ENCODE results near the gene DTX2. TPM values are rescaled to one million over a fixed set of nuclear protein-coding genes. Genes with fewer than 3 reads are reported as not detected.
"Not testable (repeated sequence)": the region's sequence is repeated elsewhere in the genome, so short reads cannot be mapped to it uniquely, and the experiment has no call there.

DTX2 gene
- total and polyA plus RNA-seq, 8 donors, result 20.0 to 252 (median 41.9) TPM

DNA sequence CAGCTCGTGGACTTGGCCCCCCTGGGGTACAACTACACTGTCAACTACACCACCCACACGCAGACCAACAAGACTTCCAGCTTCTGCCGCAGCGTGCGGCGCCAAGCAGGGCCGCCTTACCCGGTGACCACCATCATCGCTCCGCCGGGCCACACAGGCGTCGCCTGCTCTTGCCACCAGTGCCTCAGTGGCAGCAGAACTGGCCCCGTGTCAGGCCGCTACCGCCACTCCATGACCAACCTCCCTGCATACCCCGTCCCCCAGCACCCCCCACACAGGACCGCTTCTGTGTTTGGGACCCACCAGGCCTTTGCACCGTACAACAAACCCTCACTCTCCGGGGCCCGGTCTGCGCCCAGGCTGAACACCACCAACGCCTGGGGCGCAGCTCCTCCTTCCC lies 21.2 kb downstream of the DTX2 start:
- H3K4me3 ChIP-seq; H3K9me3 ChIP-seq; H3K4me1 ChIP-seq; H3K27me3 ChIP-seq; H3K27ac ChIP-seq; DNase-seq; intact Hi-C loops (cut with DNase I; ENCODE audit: low total_unique reads): not testable (repeated sequence)
- 94 to 96% (median 95%) methylated on average over 23 to 24 of the region's 24 CpGs for WGBS, 5 donors
- H3K36me3 ChIP-seq, result peaks cover 12 to 48% (median 32%) of the 10 kb centered on the region in 4 donors

DNA sequence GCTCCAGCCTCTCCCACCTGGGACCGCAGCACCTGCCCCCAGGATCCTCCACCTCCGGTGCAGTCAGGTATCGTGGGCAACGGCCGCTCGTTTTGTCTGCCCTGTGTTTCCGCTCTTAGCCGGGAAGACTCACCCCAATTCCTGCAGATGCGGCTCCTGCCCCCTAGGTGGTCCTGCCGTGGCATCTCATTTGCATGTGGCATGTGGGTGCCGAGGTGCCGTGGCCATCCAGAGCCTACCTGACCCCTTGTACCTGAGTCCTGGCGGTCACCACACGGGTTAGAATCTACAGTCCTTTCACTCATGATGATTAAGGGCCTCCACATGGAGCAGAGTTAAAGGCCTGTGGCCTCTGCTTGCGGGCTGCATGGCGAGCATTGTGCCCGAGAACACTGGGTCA lies 21.6 kb downstream of the DTX2 start:
- DNase-seq; intact Hi-C loops (cut with DNase I; ENCODE audit: low total_unique reads); H3K27ac ChIP-seq; H3K9me3 ChIP-seq; H3K4me3 ChIP-seq; H3K27me3 ChIP-seq; H3K4me1 ChIP-seq: not testable (repeated sequence)
- WGBS, 5 donors, result 90 to 97% (median 92%) methylated on average over 8 to 17 of the region's 17 CpGs
- peaks cover 12 to 48% (median 32%) of the 10 kb centered on the region in 4 donors for H3K36me3 ChIP-seq

DNA sequence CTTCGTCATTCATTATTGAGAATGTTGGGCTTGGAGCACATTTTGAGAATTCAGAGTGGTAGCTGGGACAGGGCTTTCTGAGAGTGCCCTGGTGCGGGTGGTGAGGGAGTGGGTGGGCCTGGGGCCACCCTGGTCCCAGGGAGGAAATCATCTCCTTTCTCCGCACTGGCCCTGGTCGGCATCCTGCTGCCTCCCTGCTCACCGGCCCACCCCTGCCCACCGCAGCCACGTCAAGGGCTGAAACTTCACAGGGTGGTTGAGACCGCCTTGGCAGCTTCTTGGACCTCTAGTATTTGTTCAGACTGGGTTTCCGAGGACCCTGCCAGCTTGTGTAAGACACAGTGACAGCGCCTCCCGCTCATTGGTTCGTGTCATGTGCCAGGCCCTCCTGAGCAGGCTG lies 22.9 kb downstream of the DTX2 start:
- 88 to 93% (median 90%) methylated on average over 6 to 7 of the region's 12 CpGs; no CpG with 5 or more reads in 2 of the 5 donors for WGBS, 5 donors

DNA sequence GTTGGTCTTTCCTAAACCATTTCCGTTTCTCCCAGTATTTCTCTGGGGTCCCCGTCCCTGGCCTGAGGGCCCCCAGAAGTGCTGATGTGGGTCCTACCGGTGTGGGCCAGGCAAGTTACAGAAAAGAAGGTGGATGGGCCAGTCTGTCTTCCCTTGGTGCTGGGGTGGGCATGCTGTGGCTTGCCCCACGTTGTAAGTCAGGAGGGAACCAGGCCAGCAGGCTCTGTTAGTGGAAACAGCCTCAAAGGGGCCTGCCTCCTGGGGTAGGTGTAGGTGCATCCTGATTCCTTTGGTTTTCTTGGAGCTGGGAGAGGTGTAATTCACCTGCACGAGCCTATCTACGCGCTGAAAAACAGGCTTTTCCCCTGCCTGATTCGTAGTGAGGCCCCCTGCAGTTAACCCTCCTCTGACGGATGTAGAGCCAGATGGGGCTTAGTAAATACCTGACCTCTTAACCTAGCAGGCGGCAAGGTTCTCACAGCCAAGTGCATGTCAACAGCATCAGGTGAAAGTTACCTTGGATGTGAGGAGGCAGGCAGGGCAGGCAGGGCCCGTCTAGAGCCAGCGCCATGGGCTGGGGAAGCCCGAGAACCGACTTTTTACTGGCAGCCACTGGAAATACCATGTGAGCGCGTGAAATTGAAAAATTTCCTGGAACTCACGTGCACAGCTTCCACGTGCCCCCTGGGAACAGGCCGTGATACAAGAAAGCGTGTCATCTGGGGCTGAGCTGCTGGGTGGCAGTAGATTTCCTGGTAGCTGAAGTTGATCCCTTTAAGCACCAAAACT lies 24.5 kb downstream of the DTX2 start:
- intact Hi-C loops (cut with DNase I; ENCODE audit: low total_unique reads); H3K9me3 ChIP-seq; DNase-seq; H3K4me3 ChIP-seq; H3K4me1 ChIP-seq; H3K27me3 ChIP-seq; H3K27ac ChIP-seq: not testable (repeated sequence)
- 44 to 65% (median 51%) methylated on average over 2 to 6 of the region's 20 CpGs; no CpG with 5 or more reads in 1 of the 5 donors for WGBS, 5 donors
- H3K36me3 ChIP-seq, result peaks cover 6 to 30% (median 23%) of the 10 kb centered on the region in 4 donors

More for the DNA sequence above, 22.9 kb downstream of the DTX2 start:
- DNase-seq; intact Hi-C loops (cut with DNase I; ENCODE audit: low total_unique reads); H3K27ac ChIP-seq; H3K9me3 ChIP-seq; H3K4me3 ChIP-seq; H3K4me1 ChIP-seq; H3K27me3 ChIP-seq: not testable (repeated sequence)
- H3K36me3 ChIP-seq, result peaks cover 12 to 44% (median 32%) of the 10 kb centered on the region in 4 donors

DNA sequence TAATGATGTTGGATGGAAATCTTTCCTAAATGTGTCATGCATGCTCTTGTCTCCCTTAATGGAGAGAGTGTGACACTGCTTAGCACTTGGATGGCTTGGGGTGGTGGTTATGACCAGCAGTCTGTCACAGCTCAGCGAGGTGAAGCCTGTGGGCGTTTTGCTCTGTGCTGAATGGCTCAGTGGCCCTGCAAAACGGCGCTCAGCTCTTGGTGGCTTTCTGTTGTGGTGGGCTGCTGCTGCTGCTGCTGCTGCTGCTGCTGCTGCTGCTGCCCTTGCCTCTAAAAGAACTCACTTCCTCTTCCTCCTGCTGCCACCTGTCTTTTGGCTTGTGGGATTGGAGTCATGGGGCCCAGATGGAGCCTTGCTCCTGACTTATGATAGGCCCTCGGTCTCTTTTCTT lies 25.1 kb downstream of the DTX2 start:
- H3K9me3 ChIP-seq; intact Hi-C loops (cut with DNase I; ENCODE audit: low total_unique reads); H3K4me3 ChIP-seq; H3K27ac ChIP-seq; H3K27me3 ChIP-seq; H3K4me1 ChIP-seq; DNase-seq: not testable (repeated sequence)
- H3K36me3 ChIP-seq, result peaks cover 6 to 28% (median 19%) of the 10 kb centered on the region in 4 donors
- WGBS, 5 donors, result 50 to 93% (median 70%) methylated on average over 1 to 2 of the region's 5 CpGs; no CpG with 5 or more reads in 1 of the 5 donors

GRCh38 chr7:76487969-76488368 lies 26.5 kb downstream of the DTX2 start:
- 71 to 100% (median 85%) methylated on average over 3 to 7 of the region's 13 CpGs; no CpG with 5 or more reads in 2 of the 5 donors for WGBS, 5 donors
- peaks cover 2 to 21% (median 10%) of the 10 kb centered on the region in 4 donors for H3K36me3 ChIP-seq
- H3K9me3 ChIP-seq; H3K4me3 ChIP-seq; DNase-seq; H3K27ac ChIP-seq; H3K4me1 ChIP-seq; intact Hi-C loops (cut with DNase I; ENCODE audit: low total_unique reads); H3K27me3 ChIP-seq: not testable (repeated sequence)

DNA sequence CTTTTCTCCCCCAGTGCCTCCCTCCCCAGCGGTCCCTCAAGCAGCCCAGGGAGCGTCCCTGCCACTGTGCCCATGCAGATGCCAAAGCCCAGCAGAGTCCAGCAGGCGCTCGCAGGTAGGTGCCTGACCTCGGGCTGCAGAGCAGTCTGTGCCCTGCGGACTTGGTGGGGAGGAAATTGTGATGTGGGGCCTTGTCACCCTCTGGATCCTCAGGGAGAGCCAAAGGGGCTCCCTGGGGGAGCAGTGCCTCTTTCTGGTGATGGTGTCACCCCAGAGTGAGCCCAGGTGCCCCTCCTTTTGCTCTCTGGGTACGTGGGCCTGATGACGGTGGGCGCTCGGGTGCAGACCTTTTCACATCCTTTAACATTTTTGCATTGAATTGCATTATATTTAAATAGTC lies 30.6 kb downstream of the DTX2 start:
- H3K4me1 ChIP-seq; intact Hi-C loops (cut with DNase I; ENCODE audit: low total_unique reads); DNase-seq; H3K4me3 ChIP-seq; H3K27me3 ChIP-seq; H3K9me3 ChIP-seq; H3K27ac ChIP-seq: not testable (repeated sequence)
- WGBS, 5 donors, result 100% methylated on average over 2 to 4 of the region's 10 CpGs; no CpG with 5 or more reads in 2 of the 5 donors
- H3K36me3 ChIP-seq, result peaks cover 0 to 12% (median 3%) of the 10 kb centered on the region in 4 donors

GRCh38 chr7:76495717-76496116 lies 34.2 kb downstream of the DTX2 start:
- H3K4me3 ChIP-seq; H3K4me1 ChIP-seq; DNase-seq; H3K27me3 ChIP-seq; H3K27ac ChIP-seq; intact Hi-C loops (cut with DNase I; ENCODE audit: low total_unique reads); H3K9me3 ChIP-seq: not testable (repeated sequence)
- peaks cover 0 to 14% (median 4%) of the 10 kb centered on the region in 4 donors for H3K36me3 ChIP-seq
- WGBS, 5 donors, result 85 to 89% (median 87%) methylated on average over 4 to 16 of the region's 16 CpGs; no CpG with 5 or more reads in 1 of the 5 donors

DNA sequence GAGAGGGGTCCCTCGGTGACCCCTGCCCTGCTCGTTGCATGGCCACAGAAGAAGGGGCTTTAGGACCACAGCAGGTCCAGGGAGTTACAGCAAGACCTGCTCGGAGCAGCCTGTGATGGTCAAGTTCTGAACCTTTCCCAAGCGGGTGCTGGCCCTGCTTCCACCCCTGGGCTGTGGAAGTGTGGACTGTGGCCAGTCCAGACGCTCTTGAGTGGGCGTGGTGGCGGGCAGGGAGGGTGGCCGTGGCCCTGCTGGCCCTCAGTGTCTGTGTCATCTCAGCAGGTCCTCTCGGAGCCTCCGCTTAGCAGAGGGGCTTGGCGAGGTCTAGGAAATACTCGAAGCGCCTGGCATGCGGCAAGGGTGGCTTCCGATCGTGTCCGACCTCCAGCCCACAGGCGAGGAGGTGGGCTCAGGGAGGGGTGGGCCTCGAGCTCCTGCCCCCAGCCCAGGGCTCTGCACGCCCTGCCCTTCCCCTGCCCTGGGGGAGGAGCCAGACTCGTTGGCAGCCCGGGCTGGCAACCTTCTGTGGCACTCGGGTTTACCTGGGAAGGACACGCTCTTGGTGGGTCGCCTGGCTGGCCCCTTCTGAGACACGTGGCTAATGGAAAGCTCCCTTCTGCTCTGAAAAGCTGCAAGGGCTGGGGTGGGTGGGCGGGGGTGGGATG lies 36.5 kb downstream of the DTX2 start:
- H3K9me3 ChIP-seq; H3K27ac ChIP-seq; H3K4me3 ChIP-seq; intact Hi-C loops (cut with DNase I; ENCODE audit: low total_unique reads); DNase-seq; H3K27me3 ChIP-seq; H3K4me1 ChIP-seq: not testable (repeated sequence)
- peaks cover 16 to 24% (median 22%) of the 10 kb centered on the region in 4 donors for H3K36me3 ChIP-seq
- 47 to 71% (median 66%) methylated on average over 9 to 11 of the region's 27 CpGs; no CpG with 5 or more reads in 2 of the 5 donors for WGBS, 5 donors

GRCh38 chr7:76498583-76499200 lies 37.2 kb downstream of the DTX2 start:
- H3K4me1 ChIP-seq; H3K4me3 ChIP-seq; H3K9me3 ChIP-seq; H3K27ac ChIP-seq; DNase-seq; H3K27me3 ChIP-seq; intact Hi-C loops (cut with DNase I; ENCODE audit: low total_unique reads): not testable (repeated sequence)
- peaks cover 17 to 29% (median 28%) of the 10 kb centered on the region in 4 donors for H3K36me3 ChIP-seq
- 82 to 94% (median 85%) methylated on average over 5 to 7 of the region's 10 CpGs; no CpG with 5 or more reads in 1 of the 5 donors for WGBS, 5 donors

GRCh38 chr7:76499201-76499923 lies 37.9 kb downstream of the DTX2 start:
- intact Hi-C loops (cut with DNase I; ENCODE audit: low total_unique reads); H3K27me3 ChIP-seq; H3K4me1 ChIP-seq; H3K9me3 ChIP-seq; H3K4me3 ChIP-seq; H3K27ac ChIP-seq; DNase-seq: not testable (repeated sequence)
- H3K36me3 ChIP-seq, result peaks cover 17 to 30% (median 29%) of the 10 kb centered on the region in 4 donors
- 63 to 83% (median 73%) methylated on average over 1 to 14 of the region's 28 CpGs for WGBS, 5 donors

Data from stomach (tissue), 9 donors.